Esophagus squamous epithelium (tissue), 4 donors: ENCODE measurements around the gene PCBP2.

Source experiments
- POLR2A ChIP-seq, 4 donors: fragments of 450-650 bp; IDR thresholded peaks; one replicate each; pipeline ENCODE4 v1.6.1; 2017; ENCODE audit warnings: antibody characterized with exemption in 4 of 4, mild to moderate bottlenecking in 4 of 4, moderate library complexity in 3 of 4
- TF ChIP-seq, protein P1 (sequence below), 6 experiments: fragments of 450-650 bp in 4 of 6; fragments of 200-600 bp in 2 of 6; sonication (generic) in 2 of 6; IDR thresholded peaks; one replicate each; pipeline ENCODE4 v1.5.1; 2016 to 2019; ENCODE audit warnings: antibody characterized with exemption in 6 of 6, mild to moderate bottlenecking in 4 of 6, moderate library complexity in 4 of 6

GRCh38 chr12:53524476-53524875 is 72.6 kb downstream of the PCBP2 start:
- TF ChIP-seq, protein P1, sequence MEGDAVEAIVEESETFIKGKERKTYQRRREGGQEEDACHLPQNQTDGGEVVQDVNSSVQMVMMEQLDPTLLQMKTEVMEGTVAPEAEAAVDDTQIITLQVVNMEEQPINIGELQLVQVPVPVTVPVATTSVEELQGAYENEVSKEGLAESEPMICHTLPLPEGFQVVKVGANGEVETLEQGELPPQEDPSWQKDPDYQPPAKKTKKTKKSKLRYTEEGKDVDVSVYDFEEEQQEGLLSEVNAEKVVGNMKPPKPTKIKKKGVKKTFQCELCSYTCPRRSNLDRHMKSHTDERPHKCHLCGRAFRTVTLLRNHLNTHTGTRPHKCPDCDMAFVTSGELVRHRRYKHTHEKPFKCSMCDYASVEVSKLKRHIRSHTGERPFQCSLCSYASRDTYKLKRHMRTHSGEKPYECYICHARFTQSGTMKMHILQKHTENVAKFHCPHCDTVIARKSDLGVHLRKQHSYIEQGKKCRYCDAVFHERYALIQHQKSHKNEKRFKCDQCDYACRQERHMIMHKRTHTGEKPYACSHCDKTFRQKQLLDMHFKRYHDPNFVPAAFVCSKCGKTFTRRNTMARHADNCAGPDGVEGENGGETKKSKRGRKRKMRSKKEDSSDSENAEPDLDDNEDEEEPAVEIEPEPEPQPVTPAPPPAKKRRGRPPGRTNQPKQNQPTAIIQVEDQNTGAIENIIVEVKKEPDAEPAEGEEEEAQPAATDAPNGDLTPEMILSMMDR (IDR thresholded peaks at IDR 0.05), result no peak
- TF ChIP-seq POLR2A (IDR thresholded peaks at IDR 0.05), result no peak
